Right lobe of liver (tissue), 6 donors: Measurements from ENCODE around the gene CHCHD5. TPM values are rescaled to one million over a fixed set of nuclear protein-coding genes. Genes with fewer than 3 reads are reported as not detected.

Experiments used
- ATAC-seq, 4 donors: fragments of 200-7000 bp; cut with Tn5 transposase; one replicate each; pipeline ENCODE4 v1.9.1; 2020; ENCODE audit warnings: mild to moderate bottlenecking in 4 of 4, moderate library complexity in 4 of 4
- DNase-seq, 3 donors: peaks; one replicate each; pipeline ENCODE4 v3.0.0-alpha.2; 2020
- H3K27ac ChIP-seq, 3 donors: fragments of 200-600 bp; one replicate each; pipeline ENCODE4 v1.8.0; 2022
- H3K27me3 ChIP-seq, 2 donors: fragments of 200-600 bp; one replicate each; pipeline ENCODE4 v1.8.0; 2022
- H3K36me3 ChIP-seq, 4 donors: fragments of 200-600 bp; sonication (generic) in 1 of 4; one replicate each; pipeline versions ENCODE4 v1.5.1 to v1.8.0; 2017 to 2022; ENCODE audit warnings: control low read depth in 1 of 4
- H3K4me1 ChIP-seq, 4 donors: fragments of 200-600 bp; sonication (generic) in 1 of 4; one replicate each; pipeline versions ENCODE4 v1.5.1 to v1.8.0; 2017 to 2022; ENCODE audit warnings: control low read depth in 1 of 4
- H3K4me3 ChIP-seq, 3 donors: fragments of 200-600 bp; one replicate each; pipeline ENCODE4 v1.8.0; 2022
- H3K9me3 ChIP-seq, 4 donors: fragments of 200-600 bp; sonication (generic) in 1 of 4; one replicate each; pipeline versions ENCODE4 v1.5.1 to v1.8.0; 2017 to 2022; ENCODE audit warnings: control low read depth in 1 of 4
- CTCF ChIP-seq, 4 donors: fragments of 200-600 bp in 3 of 4; fragments of 450-650 bp in 1 of 4; IDR thresholded peaks; one replicate each; pipeline versions ENCODE4 v1.5.1 to v1.8.0; 2016 to 2022; ENCODE audit warnings: antibody characterized with exemption in 4 of 4, mild to moderate bottlenecking in 2 of 4
- POLR2A ChIP-seq: fragments of 450-650 bp; IDR thresholded peaks from one replicate; pipeline ENCODE4 v1.6.1; 2017; ENCODE audit warnings: antibody characterized with exemption, mild to moderate bottlenecking
- WGBS: methylation state at CpG from one replicate; pipeline ENCODE4 v1.1.6; 2018; ENCODE audit warnings: low coverage, low lambda C conversion rate; ENCODE audit not compliant: insufficient coverage; ENCODE audit errors: missing lambda C conversion rate; 5-methylcytosine and 5-hydroxymethylcytosine counted together
- intact Hi-C, 2 donors: fragments of 100-400 bp; cut with DNase I; formaldehyde crosslinking; loops; one replicate each; pipeline versions ENCODE4 v1.11.2 to v1.14.1; 2022
- small RNA-seq, 2 experiments: library from RNA; depleted of rRNA; stranded (forward); fragments of <200 nt; gene quantifications; one replicate each; pipeline ENCODE3, GENCODE V24; 2016
- total RNA-seq, 6 experiments: library from RNA; depleted of rRNA in 2 of 6; stranded (reverse); fragments of >200 nt in 2 of 6; fragmentation: NEBNext Ultra II Directional in 3 of 6; extraction: Animal tissue kit (Norgen Biotek cat#: 25700) in 3 of 6; gene quantifications; one replicate each; pipeline versions ENCODE4 v1.1.0 to v1.2.4, GENCODE V29; 2016 to 2023
- donor health status: DM: no; HTN: yes; CAD: no.
- donor health status: DM: no; HTN: no; CAD: no.
- donor health status: DM: no; HTN: no; CAD: no.
- donor health status: DM: no; HTN: yes; CAD: no.
- donor health status: DM: no; HTN: yes; CAD: no.

The CHCHD5 gene
- total RNA-seq, 6 experiments from 2014 or later: 15.1 to 29.5 (median 18.7) TPM

GRCh38 chr2:112634153-112634873 lies 49.9 kb downstream of the CHCHD5 start:
- Histone ChIP-seq H3K36me3 (no peaks in the 10 kb centered on the region), H3K4me3 (no peak overlapping the region), H3K9me3 (no peaks in the 10 kb centered on the region), H3K27ac (no peak overlapping the region), H3K4me1 (peaks cover 0 to 10% (median 0%) of the 10 kb centered on the region in 4 donors), H3K27me3 (no peaks in the 10 kb centered on the region)
- ATAC-seq (peak in 1 of 4 donors; percentile 9), DNase-seq (no peak)
- TF ChIP-seq CTCF (IDR thresholded peaks at IDR 0.05) (no peak), POLR2A (no peak)
- 81% methylated on average over 7 of the region's 16 CpGs for WGBS
- intact Hi-C loops: loop anchor here in 1 of 2 donors (10.0 kb wide), 1 partner anchor 90 kb away; the partner anchor contains the start of gene NT5DC4

GRCh38 chr2:112634874-112635157 lies 50.4 kb downstream of the CHCHD5 start:
- no peak overlapping the region for H3K27ac ChIP-seq
- ATAC-seq (peak in 1 of 4 donors; percentile 7), DNase-seq (no peak)
- no peak overlapping the region for H3K4me3 ChIP-seq
- TF ChIP-seq POLR2A (no peak), CTCF (IDR thresholded peaks at IDR 0.05) (no peak)
- no peaks in the 10 kb centered on the region for H3K9me3 ChIP-seq
- H3K36me3 ChIP-seq: no peaks in the 10 kb centered on the region
- no peaks in the 10 kb centered on the region for H3K27me3 ChIP-seq
- intact Hi-C loops: loop anchor here (5.0 to 10.0 kb wide), 2 partner anchors 52 to 90 kb away; partner anchors contain the start of gene NT5DC4 (in 1 of the 2)
- WGBS: 100% methylated on average over 4 of the region's 6 CpGs
- H3K4me1 ChIP-seq: peaks cover 0 to 10% (median 0%) of the 10 kb centered on the region in 4 donors

- WGBS: 60% methylated on average over 7 of the region's 7 CpGs
- Histone ChIP-seq H3K36me3 (no peaks in the 10 kb centered on the region), H3K27ac (peak overlapping the region in 1 of 3 donors; percentile 32), H3K27me3 (no peaks in the 10 kb centered on the region), H3K4me1 (peaks cover 0 to 10% (median 0%) of the 10 kb centered on the region in 4 donors), H3K4me3 (no peak overlapping the region), H3K9me3 (no peaks in the 10 kb centered on the region)
- ATAC-seq (peak; percentile 57 to 82 (median 60)), DNase-seq (peak in 1 of 3 donors; percentile 40)
- intact Hi-C loops: loop anchor here (5.0 to 10.0 kb wide), 2 partner anchors 51 to 88 kb away; partner anchors contain the start of gene NT5DC4 (in 1 of the 2)
- no peak for TF ChIP-seq CTCF (IDR thresholded peaks at IDR 0.05)
- TF ChIP-seq POLR2A: no peak
These were observed 52.3 kb downstream of the CHCHD5 start for GRCh38 chr2:112636605-112637288.

GRCh38 chr2:112637289-112637660 lies 52.9 kb downstream of the CHCHD5 start:
- peaks cover 0 to 10% (median 0%) of the 10 kb centered on the region in 4 donors for H3K4me1 ChIP-seq
- peak in 3 of 4 donors; percentile 9 to 37 (median 19) for ATAC-seq
- no peak for TF ChIP-seq POLR2A
- TF ChIP-seq CTCF (IDR thresholded peaks at IDR 0.05): no peak
- H3K27ac ChIP-seq: no peak overlapping the region
- intact Hi-C loops: loop anchor here (5.0 to 10.0 kb wide), 2 partner anchors 50 to 88 kb away; partner anchors contain the start of gene NT5DC4 (in 1 of the 2)
- DNase-seq: no peak
- H3K36me3 ChIP-seq: no peaks in the 10 kb centered on the region
- H3K4me3 ChIP-seq: no peak overlapping the region
- H3K27me3 ChIP-seq: no peaks in the 10 kb centered on the region
- no peaks in the 10 kb centered on the region for H3K9me3 ChIP-seq
- 50% methylated on average over 4 of the region's 4 CpGs for WGBS

Small RNA genes lying within 50 kb of the gene (small RNA-seq; reads per million reads assigned to genes)
- 0 reads per million in 2 experiments for gene RF00019

Other genes starting within 250 kb of the CHCHD5 start
- 1 to 10 TPM; 5.1 to 9.3 (median 7.0) TPM for gene RGPD8, start 151.0 kb upstream of the CHCHD5 start, total RNA-seq
- 10 to 100 TPM in 5 of 6 experiments, 1 to 10 TPM in 1; 8.1 to 29.6 (median 15.6) TPM for gene TTL, start 102.5 kb upstream of the CHCHD5 start, total RNA-seq
- 10 to 100 TPM; 12.2 to 20.5 (median 16.1) TPM for gene POLR1B, start 42.1 kb upstream of the CHCHD5 start, total RNA-seq
- gene SLC20A1, start 61.3 kb downstream of the CHCHD5 start, total RNA-seq: 100 to 1,000 TPM in 1 of 6 experiments, 10 to 100 TPM in 5; 14.3 to 103 (median 26.8) TPM
- not detected for gene NT5DC4, start 136.4 kb downstream of the CHCHD5 start, total RNA-seq
- 1 to 10 TPM in 2 of 6 experiments, under 1 TPM in 4; 0.20 to 1.4 (median 0.66) TPM for gene CKAP2L, start 180.0 kb downstream of the CHCHD5 start, total RNA-seq
- not detected for gene IL1A, start 199.9 kb downstream of the CHCHD5 start, total RNA-seq